ENCODE data around the gene CDC6. TPM values are rescaled to one million over a fixed set of nuclear protein-coding genes. Genes with fewer than 3 reads are reported as not detected.
A peak's percentile ranks its signal among the peaks of the same experiment; 100 is the strongest.

CDC6 gene
- total RNA-seq, 1 experiment from 2014 or later, result 97.8 TPM

DNA sequence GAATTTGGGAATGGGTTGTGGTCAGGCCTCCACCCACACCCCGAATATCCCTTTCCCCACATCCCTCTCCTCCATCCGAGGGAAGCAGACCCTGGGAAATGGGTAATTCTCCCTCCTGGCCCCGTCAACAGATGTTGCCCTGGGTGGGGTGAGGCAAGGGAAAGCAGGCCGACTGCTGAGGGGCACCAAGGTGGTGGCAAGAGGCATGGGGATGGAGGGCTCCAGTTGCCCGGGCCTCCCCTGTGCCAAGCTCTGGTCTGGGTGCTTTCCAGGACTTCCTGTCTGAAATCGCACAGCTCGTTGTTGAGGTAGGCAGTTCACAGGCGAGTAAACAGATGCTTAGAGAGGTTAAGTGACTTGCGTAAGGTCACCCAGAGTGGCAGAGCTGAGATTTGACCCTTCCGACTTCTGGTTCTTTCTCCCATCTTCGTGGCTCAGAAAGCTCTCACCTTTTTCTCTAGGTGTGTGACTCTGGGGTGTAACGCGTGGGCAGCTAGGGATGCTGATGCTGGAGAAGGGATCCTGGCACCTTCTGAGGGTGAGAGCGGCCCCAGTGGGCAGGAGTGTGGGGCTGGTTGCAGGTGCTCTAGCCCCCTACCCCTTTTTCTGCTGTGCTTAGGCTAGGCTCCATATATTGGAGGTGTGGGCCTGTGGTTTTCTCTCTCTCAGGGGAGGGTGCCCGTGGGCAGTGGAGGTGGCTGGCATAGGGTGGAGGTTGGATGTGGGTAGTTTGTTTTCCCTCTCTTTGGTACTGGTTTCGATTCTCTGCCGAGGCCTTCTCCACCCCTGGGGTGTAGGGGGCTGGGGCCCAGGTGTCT lies 38.5 kb downstream of the CDC6 start:
- no peak for DNase-seq (ENCODE audit: low read depth in 1 of 2, low spot score in 2 of 2)
- Histone ChIP-seq H3K27ac (0 out of 2 replicates have a peak overlapping the region, but pooled peaks have one; percentile 7), H3K4me1 (replicated peaks) (peaks cover 91% of the 10 kb centered on the region), H3K27me3 (replicated peaks) (no peaks in the 10 kb centered on the region), H3K9me3 (replicated peaks) (no peaks in the 10 kb centered on the region), H3K4me3 (no peak overlapping the region), H3K36me3 (peaks cover 58% of the 10 kb centered on the region)

DNA sequence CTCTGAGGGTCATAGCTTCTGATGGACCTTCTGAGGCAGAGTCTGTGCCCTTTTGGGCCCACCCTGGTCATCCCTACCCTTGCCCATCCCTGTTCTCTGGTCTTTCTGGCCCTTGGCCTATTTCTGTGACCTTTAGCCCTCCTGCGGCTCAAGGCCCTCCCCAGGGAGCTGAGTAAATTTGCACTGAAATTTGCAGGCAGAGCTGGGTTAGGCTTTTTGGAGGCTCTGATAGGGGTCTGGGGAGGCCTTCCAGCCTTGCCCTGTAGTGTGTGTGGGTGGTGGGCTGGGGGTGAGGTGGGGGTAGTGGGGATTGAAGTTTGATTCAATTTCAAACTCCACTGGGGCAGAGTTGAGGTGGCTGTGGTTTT lies 39.1 kb downstream of the CDC6 start:
- H3K27ac ChIP-seq, result no peak overlapping the region
- peaks cover 91% of the 10 kb centered on the region for H3K4me1 ChIP-seq (replicated peaks)
- peaks cover 60% of the 10 kb centered on the region for H3K36me3 ChIP-seq
- DNase-seq (ENCODE audit: low read depth in 1 of 2, low spot score in 2 of 2), result no peak
- H3K27me3 ChIP-seq (replicated peaks), result no peaks in the 10 kb centered on the region
- no peak overlapping the region for H3K4me3 ChIP-seq
- no peaks in the 10 kb centered on the region for H3K9me3 ChIP-seq (replicated peaks)

DNA sequence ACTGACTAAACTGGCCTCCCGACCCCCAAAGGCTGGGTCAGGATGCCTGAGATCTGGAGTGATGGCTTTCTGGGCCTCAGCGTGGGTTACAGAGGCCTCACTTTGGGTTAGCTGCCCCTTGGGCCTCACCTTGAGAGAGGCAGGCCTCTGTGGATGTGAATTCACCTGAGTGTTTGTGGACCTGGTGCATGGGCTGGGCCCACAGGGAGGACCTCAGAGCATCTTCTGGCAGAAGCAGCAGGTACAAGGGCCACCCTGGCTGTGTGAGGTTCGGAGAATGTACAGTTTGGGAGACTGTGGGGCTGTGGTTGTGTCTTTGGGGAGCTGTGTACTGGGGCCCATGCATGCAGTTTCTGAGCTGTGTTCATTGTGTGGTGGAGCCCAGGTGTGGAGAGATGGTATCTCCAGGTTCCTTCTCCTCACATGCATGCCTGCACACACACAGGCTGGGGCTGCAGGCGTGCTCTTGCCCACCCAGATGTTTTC lies 39.6 kb downstream of the CDC6 start:
- H3K4me3 ChIP-seq, result no peak overlapping the region
- peaks cover 65% of the 10 kb centered on the region for H3K36me3 ChIP-seq
- peaks cover 91% of the 10 kb centered on the region for H3K4me1 ChIP-seq (replicated peaks)
- H3K27ac ChIP-seq, result no peak overlapping the region
- H3K9me3 ChIP-seq (replicated peaks), result no peaks in the 10 kb centered on the region
- no peak for DNase-seq (ENCODE audit: low read depth in 1 of 2, low spot score in 2 of 2)
- H3K27me3 ChIP-seq (replicated peaks), result no peaks in the 10 kb centered on the region

DNA sequence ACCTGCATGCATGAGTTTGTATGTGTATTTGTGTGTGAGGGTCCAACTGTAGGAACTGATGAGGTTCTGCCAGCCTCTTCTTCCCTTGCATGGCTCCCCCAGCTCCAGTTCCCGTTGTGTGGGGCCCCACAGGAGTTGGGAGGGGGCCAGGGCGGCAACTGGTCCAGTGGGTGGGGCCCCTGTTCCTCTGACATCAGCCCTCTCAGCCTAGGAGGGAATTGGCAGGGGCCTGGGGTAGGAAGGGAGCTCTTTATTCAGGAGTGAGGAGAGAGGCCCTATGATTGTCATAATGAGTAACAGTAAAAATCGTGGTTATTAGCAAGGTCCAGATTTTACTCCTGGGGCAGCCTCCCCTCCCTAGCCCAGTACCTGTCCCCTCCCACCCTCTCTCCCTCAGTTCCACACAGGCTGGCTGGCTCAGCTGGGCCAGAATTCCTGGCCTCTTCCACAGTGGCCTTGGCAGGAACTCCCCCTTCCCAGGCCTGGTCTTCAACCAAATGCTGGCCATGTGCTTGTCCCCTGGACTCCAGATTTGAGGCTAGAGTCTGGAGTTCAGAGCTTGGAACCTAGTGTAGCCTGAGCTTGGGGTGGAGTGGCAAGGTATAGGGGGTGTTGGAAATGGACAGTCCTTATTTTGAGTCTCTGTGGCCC lies 40.2 kb downstream of the CDC6 start:
- Histone ChIP-seq H3K27me3 (replicated peaks) (no peaks in the 10 kb centered on the region), H3K4me3 (no peak overlapping the region), H3K4me1 (replicated peaks) (peaks cover 91% of the 10 kb centered on the region), H3K36me3 (peaks cover 70% of the 10 kb centered on the region), H3K27ac (no peak overlapping the region), H3K9me3 (replicated peaks) (no peaks in the 10 kb centered on the region)
- DNase-seq (ENCODE audit: low read depth in 1 of 2, low spot score in 2 of 2), result no peak

DNA sequence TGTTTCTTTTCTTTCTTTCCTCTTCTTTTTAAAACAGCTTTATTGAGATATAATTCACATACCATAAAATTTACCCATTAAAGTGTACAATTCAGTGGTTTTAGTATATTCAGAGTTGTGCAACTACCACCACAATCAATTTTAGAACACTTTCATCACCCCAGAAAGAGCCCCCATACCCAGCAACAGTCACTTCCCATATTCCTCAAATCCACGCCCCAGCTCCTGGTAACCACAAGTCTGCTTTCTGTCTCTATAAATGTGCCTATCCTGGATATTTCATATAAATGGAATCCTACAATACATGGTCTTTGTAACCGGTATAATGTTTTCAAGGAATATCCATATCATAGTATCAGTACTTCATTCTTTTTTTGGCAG lies 40.7 kb downstream of the CDC6 start:
- H3K4me1 ChIP-seq (replicated peaks), result peaks cover 91% of the 10 kb centered on the region

DNA sequence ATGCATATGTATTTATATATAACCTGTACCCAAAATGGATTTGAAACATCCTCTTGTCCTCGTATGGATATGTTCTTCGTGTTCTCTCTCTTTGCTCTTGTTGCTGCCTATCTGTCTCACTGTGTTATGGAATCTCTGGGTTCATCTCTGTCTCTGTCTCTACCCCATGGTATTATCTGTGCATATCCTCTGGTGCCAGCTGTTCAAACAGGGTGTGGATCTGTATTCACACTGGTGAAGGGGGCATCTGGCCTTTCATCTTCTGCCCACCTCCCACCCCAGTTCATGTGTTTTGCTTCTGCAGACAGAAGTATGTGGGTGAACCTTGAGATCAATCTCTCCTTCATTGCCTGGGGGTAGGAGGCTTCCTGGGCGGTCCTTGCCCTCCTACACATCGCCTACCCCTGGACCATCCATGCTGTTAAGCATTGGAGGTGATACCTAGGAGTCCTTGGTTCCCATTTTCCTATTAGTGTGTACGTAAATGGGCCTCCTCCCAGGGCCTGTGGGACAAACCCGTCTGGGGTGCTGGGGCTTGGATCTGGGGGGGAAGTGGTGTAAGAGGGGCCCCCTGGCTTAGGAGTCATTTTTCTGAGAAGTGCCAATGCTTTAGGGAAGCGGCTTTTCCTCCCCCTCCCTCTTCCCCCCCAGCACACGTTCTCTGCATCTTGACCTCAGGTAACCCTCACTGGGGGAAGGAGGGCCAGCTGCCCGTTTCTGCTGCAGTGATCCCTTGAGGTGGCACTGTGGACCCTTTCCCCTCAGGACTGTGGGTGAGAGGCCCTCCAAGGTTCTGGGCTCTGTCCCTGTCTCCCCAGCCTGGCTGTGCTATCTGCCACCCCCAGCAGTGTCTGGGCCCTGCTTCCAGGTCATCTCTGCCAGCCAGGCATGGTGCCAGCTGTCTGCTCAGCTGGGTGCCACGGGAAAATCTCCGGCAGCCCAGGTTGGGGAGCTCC lies 42.4 kb downstream of the CDC6 start:
- peaks cover 84% of the 10 kb centered on the region for H3K36me3 ChIP-seq
- peaks cover 90% of the 10 kb centered on the region for H3K4me1 ChIP-seq (replicated peaks)
- DNase-seq (ENCODE audit: low read depth in 1 of 2, low spot score in 2 of 2), result no peak
- H3K27me3 ChIP-seq (replicated peaks), result no peaks in the 10 kb centered on the region
- H3K27ac ChIP-seq, result no peak overlapping the region
- no peaks in the 10 kb centered on the region for H3K9me3 ChIP-seq (replicated peaks)
- no peak overlapping the region for H3K4me3 ChIP-seq

More for the DNA sequence above, 40.7 kb downstream of the CDC6 start:
- no peak overlapping the region for H3K4me3 ChIP-seq
- DNase-seq (ENCODE audit: low read depth in 1 of 2, low spot score in 2 of 2), result no peak
- H3K9me3 ChIP-seq (replicated peaks), result no peaks in the 10 kb centered on the region
- H3K27me3 ChIP-seq (replicated peaks), result no peaks in the 10 kb centered on the region
- H3K36me3 ChIP-seq, result peaks cover 76% of the 10 kb centered on the region
- no peak overlapping the region for H3K27ac ChIP-seq

DNA sequence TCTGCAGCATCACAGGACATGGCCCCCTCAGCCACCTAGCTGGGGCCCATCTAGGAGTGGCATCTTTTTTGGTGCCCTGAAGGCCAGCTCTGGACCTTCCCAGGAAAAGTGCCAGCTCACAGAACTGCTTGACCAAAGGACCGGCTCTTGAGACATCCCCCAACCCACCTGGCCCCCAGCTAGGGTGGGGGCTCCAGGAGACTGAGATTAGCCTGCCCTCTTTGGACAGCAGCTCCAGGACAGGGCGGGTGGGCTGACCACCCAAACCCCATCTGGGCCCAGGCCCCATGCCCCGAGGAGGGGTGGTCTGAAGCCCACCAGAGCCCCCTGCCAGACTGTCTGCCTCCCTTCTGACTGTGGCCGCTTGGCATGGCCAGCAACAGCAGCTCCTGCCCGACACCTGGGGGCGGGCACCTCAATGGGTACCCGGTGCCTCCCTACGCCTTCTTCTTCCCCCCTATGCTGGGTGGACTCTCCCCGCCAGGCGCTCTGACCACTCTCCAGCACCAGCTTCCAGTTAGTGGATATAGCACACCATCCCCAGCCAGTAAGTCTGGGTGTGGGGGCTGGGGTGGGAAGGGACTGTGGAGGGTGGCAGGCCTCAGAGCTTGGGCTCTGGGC lies 43.3 kb downstream of the CDC6 start:
- H3K36me3 ChIP-seq, result peaks cover 87% of the 10 kb centered on the region
- H3K27ac ChIP-seq, result no peak overlapping the region
- H3K27me3 ChIP-seq (replicated peaks), result no peaks in the 10 kb centered on the region
- no peak overlapping the region for H3K4me3 ChIP-seq
- H3K9me3 ChIP-seq (replicated peaks), result no peaks in the 10 kb centered on the region
- H3K4me1 ChIP-seq (replicated peaks), result peaks cover 90% of the 10 kb centered on the region
- no peak for DNase-seq (ENCODE audit: low read depth in 1 of 2, low spot score in 2 of 2)

DNA sequence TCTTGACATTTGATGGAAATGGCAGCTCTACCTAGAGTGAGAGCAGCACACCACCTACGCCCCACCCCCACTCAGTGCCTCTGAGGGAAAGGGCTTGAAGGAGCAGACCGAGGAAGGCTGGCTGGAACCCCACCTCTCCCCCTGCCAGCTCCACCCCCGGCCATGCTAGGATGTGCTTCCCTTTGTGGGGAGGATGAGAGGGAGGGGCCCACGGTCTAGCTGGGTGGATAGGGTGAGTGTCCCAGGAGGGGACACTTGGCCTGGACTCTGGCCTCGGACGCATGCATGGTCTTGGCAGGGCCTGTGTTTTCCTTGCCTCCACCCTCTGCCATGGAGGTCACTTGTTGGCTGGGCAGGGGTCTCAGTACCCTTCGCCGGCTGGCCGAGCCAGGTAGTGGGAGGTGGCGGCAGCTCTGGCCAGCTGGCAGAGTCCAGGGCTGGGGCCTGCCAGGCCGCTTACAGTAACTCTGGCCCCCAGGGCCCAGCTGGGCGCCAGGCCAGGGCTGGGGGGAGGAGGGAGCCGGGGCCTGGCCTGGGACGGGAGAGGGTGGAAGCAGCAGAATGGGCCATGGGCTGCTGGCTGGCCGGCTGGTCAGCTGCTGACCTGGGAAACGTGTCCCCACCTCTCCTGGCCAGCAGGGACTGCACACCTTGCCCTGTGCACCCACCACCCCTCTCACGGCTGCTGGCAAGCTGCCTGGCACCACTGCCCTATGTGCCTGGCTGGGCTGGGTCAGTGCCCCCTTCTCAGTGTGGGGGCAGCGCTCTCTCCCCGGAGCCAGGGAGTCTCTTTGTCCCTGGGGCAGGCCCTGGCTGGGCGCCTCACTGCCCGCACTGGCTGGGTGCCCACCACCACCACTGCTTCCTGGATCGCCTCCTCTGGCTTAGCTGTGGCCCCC lies 44.3 kb downstream of the CDC6 start:
- Histone ChIP-seq H3K36me3 (peaks cover 88% of the 10 kb centered on the region), H3K27me3 (replicated peaks) (no peaks in the 10 kb centered on the region), H3K27ac (no peak overlapping the region), H3K4me3 (no peak overlapping the region), H3K4me1 (replicated peaks) (peaks cover 79% of the 10 kb centered on the region), H3K9me3 (replicated peaks) (no peaks in the 10 kb centered on the region)
- peak in 1 of 2 experiments; percentile 38 for DNase-seq (ENCODE audit: low read depth in 1 of 2, low spot score in 2 of 2)

DNA sequence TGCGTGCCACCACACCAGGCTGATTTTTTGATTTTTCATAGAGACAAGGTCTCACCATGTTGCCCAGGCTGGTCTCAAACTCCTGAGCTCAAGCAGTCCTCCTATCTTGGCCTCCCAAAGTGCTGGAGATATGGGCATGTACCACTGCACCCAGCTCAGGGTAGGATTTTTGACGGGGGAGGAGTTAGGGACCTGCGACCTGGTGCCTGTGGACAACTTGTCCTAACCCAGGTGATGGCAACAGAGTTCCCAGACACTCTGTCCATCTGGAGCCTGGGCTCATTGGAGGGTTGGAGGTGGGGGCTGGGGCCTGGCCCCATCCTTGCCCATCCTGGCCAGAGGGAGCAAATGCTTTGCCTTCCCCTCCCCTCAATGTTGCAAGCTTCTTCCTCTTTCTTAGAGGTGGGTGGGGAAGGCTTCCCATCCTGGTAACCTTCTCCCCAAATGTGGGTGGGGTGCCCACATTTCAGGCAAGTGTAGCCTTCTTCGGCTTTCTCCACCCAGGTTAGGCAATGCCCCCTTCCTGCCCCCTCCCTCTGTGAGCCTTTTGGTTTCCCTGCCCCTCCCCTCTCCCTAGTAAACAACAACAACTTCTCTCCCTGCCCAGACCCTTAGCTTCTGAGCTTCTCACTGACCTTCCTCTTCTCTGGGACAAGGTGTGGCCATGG lies 46.2 kb downstream of the CDC6 start:
- Histone ChIP-seq H3K36me3 (peaks cover 92% of the 10 kb centered on the region), H3K9me3 (replicated peaks) (no peaks in the 10 kb centered on the region), H3K27ac (no peak overlapping the region), H3K4me3 (no peak overlapping the region), H3K27me3 (replicated peaks) (no peaks in the 10 kb centered on the region), H3K4me1 (replicated peaks) (peaks cover 65% of the 10 kb centered on the region)
- no peak for DNase-seq (ENCODE audit: low read depth in 1 of 2, low spot score in 2 of 2)

DNA sequence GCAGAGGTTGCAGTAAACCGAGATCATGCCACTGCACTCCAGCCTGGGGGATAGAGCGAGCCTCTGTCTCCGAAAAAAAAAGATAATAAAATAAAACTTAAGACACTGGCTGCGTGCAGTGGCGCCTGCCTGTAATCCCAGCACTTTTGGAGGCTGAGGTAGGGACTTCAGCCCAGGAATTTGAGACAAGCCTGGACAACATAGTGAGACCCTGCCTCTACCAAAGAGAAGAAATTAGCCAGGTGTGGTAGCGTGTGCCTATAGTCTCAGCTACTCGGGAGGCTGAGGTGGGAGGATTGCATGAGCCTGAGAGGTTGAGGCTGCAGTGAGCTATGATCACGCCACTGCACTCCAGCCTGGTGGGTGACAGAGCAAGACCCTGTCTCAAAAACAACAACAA lies 47.9 kb downstream of the CDC6 start:
- peaks cover 96% of the 10 kb centered on the region for H3K36me3 ChIP-seq
- H3K27me3 ChIP-seq (replicated peaks), result no peaks in the 10 kb centered on the region
- no peak for DNase-seq (ENCODE audit: low read depth in 1 of 2, low spot score in 2 of 2)
- H3K9me3 ChIP-seq (replicated peaks), result no peaks in the 10 kb centered on the region
- H3K27ac ChIP-seq, result 0 out of 2 replicates have a peak overlapping the region, but pooled peaks have one; percentile 32
- peaks cover 52% of the 10 kb centered on the region for H3K4me1 ChIP-seq (replicated peaks)
- no peak overlapping the region for H3K4me3 ChIP-seq

DNA sequence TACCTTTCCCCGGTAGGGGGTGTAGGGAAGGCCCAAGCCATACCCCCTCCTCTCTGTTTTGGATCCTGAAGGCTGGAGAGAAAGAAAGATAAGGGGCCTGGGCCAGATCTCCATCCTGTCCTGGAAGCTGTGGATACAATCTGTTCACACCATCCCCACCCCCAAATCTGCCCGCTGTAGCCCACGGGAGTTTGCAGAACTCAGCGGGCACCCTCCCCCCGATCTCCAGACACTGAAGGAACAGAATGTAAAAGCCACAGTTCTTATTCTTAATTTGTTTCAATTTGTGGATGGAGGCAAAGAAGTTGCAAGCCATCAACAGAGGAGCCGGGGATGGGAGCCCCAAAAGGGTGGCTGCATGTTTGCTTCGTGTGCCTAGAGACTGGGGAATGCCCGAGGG lies 49.7 kb downstream of the CDC6 start:
- peaks cover 90% of the 10 kb centered on the region for H3K36me3 ChIP-seq
- H3K4me1 ChIP-seq (replicated peaks), result peaks cover 50% of the 10 kb centered on the region
- H3K27me3 ChIP-seq (replicated peaks), result no peaks in the 10 kb centered on the region
- no peak overlapping the region for H3K27ac ChIP-seq
- no peak for DNase-seq (ENCODE audit: low read depth in 1 of 2, low spot score in 2 of 2)
- no peaks in the 10 kb centered on the region for H3K9me3 ChIP-seq (replicated peaks)
- no peak overlapping the region for H3K4me3 ChIP-seq

DNA sequence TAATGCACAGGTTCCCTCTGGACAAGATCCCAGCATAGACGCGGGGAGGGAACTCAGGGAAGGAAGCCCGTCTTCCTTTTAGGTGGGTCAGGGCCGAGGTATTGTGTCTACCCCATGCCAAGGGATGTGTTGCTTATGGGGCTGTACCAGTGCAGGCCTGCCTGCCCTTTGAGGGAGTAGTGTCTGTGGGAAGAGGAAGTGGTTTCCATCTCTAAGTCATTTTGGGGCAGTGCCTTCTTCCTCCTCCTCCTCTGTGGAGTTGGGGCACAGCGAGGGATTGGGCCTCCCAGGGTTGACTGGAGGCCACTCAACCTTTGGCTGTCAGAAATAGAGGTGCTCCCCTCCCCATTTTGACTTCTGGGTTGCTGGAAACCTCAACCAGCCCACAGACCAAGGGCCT lies 50.4 kb downstream of the CDC6 start:
- Histone ChIP-seq H3K27ac (no peak overlapping the region), H3K36me3 (peaks cover 90% of the 10 kb centered on the region), H3K27me3 (replicated peaks) (no peaks in the 10 kb centered on the region), H3K4me3 (no peak overlapping the region), H3K9me3 (replicated peaks) (no peaks in the 10 kb centered on the region), H3K4me1 (replicated peaks) (peaks cover 50% of the 10 kb centered on the region)
- no peak for DNase-seq (ENCODE audit: low read depth in 1 of 2, low spot score in 2 of 2)

Data from SJSA1 (cell line).